ENCODE results near the gene ZNF236.

DNA sequence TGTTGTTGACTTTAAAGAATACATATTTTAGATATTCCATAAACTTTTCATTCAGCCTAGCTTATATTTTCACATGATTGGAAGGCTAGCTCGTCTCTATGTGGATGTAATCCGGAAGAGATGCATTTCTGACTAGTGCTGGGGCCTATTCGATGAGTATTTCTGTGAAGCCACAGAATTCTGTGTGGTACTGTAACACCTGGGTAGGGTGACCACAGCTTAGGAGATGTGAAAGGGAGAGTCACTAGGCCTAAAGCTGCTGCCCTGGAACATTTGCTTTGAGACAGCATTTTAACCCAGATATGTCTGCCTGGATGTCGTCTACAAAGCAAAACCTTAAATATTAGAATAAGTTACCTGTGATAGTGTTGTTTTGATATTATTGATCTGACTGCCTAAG, 83.5 kb downstream of the ZNF236 start:
- TF ChIP-seq, protein P1, sequence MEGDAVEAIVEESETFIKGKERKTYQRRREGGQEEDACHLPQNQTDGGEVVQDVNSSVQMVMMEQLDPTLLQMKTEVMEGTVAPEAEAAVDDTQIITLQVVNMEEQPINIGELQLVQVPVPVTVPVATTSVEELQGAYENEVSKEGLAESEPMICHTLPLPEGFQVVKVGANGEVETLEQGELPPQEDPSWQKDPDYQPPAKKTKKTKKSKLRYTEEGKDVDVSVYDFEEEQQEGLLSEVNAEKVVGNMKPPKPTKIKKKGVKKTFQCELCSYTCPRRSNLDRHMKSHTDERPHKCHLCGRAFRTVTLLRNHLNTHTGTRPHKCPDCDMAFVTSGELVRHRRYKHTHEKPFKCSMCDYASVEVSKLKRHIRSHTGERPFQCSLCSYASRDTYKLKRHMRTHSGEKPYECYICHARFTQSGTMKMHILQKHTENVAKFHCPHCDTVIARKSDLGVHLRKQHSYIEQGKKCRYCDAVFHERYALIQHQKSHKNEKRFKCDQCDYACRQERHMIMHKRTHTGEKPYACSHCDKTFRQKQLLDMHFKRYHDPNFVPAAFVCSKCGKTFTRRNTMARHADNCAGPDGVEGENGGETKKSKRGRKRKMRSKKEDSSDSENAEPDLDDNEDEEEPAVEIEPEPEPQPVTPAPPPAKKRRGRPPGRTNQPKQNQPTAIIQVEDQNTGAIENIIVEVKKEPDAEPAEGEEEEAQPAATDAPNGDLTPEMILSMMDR (IDR thresholded peaks at IDR 0.05): no peak
- TF ChIP-seq POLR2A (IDR thresholded peaks at IDR 0.05): no peak
